HCT116 (cell line): ENCODE measurements around the gene SH3PXD2A. TPM values are rescaled to one million over a fixed set of nuclear protein-coding genes. Genes with fewer than 3 reads are reported as not detected.

Experiments
- ATAC-seq: fragments of 200-7000 bp; cut with Tn5 transposase; 2 replicates; pipeline ENCODE4 v1.9.1; 2020; ENCODE audit warnings: mild to moderate bottlenecking, moderate library complexity
- BruUV-seq: library from RNA; stranded (reverse); fragments of 400-500 nt; replicated peaks from 2 replicates; lab custom pipeline; 2021; lab: Mats Ljungman, UMichigan
- CTCF ChIA-PET: fragments of 300-600 bp; sonication (Branson Sonifier 250); formaldehyde crosslinking; loops from one replicate; lab custom pipeline; 2021; ENCODE audit warnings: antibody characterized with exemption; lab: Charles Lee
- POLR2A ChIA-PET: fragments of 300-600, 350-600 bp; sonication (Branson Sonifier 250); formaldehyde crosslinking; loops from one replicate; lab custom pipeline; 2021; ENCODE audit warnings: antibody characterized with exemption; lab: Charles Lee
- RAD21 ChIA-PET, 2 experiments: fragments of 300-600 bp; sonication (Branson Sonifier 250); formaldehyde crosslinking; loops; one replicate each; lab custom pipeline; 2023; ENCODE audit warnings: low total read pairs in 2 of 2; ENCODE audit not compliant: uncharacterized antibody in 2 of 2, unreplicated experiment in 2 of 2, low non-redundant PET in 1 of 2; lab: Charles Lee
- DNase-seq: peaks from one replicate; pipeline ENCODE4 v3.0.0-alpha.2; 2010; ENCODE audit warnings: low read depth, low spot score
- H2AFZ ChIP-seq: fragments of 200-600 bp; shearing (Covaris generic), sonication (generic); 2 replicates; pipeline ENCODE4 v1.6.1; 2017; ENCODE audit warnings: low read depth, mixed run types, mixed read lengths, antibody characterized with exemption, low read length; ENCODE audit not compliant: poor library complexity, severe bottlenecking
- H3K27ac ChIP-seq: 2 replicates; pipeline ENCODE4 v1.5.1; 2012; ENCODE audit warnings: low read depth, low read length
- H3K27me3 ChIP-seq: fragments of 200-600 bp; sonication (generic); 2 replicates; pipeline ENCODE4 v1.6.1; 2016; ENCODE audit warnings: mixed run types, low read length, mixed read lengths; ENCODE audit not compliant: insufficient read depth
- H3K36me3 ChIP-seq, 2 experiments: fragments of 200-500 bp in 1 of 2; fragments of 200-600 bp in 1 of 2; sonication (Bioruptor generic) in 1 of 2; sonication (generic) in 1 of 2; 2 replicates each; pipeline versions ENCODE4 v1.5.1 to v1.6.1; 2014 to 2016; ENCODE audit warnings: low read length in 2 of 2, inconsistent platforms in 1 of 2, mixed read lengths in 1 of 2, mixed run types in 1 of 2; ENCODE audit not compliant: insufficient read depth in 2 of 2, control insufficient read depth in 1 of 2
- H3K4me1 ChIP-seq, 2 experiments: fragments of 200-600 bp in 1 of 2; sonication (generic) in 1 of 2; 2 replicates each; pipeline versions ENCODE4 v1.5.1 to v1.6.1; 2012 to 2017; ENCODE audit warnings: low read length in 2 of 2, inconsistent platforms in 1 of 2, mild to moderate bottlenecking in 1 of 2, mixed read lengths in 1 of 2, mixed run types in 1 of 2, moderate library complexity in 1 of 2; ENCODE audit not compliant: insufficient read depth in 2 of 2, control insufficient read depth in 1 of 2
- H3K4me2 ChIP-seq: fragments of 200-600 bp; sonication (generic); 2 replicates; pipeline ENCODE4 v1.6.1; 2017; ENCODE audit warnings: mixed run types, low read length, mixed read lengths
- H3K4me3 ChIP-seq, 2 experiments: fragments of 200-600 bp in 1 of 2; sonication (generic) in 1 of 2; replicated peaks in 1 of 2; 2 replicates each; pipeline ENCODE4 v1.5.1; 2011 to 2016; ENCODE audit warnings: low read length in 2 of 2, control low read depth in 1 of 2, low read depth in 1 of 2, mild to moderate bottlenecking in 1 of 2, mixed read lengths in 1 of 2, mixed run types in 1 of 2
- H3K79me2 ChIP-seq: fragments of 200-600 bp; sonication (generic); 2 replicates; pipeline ENCODE4 v1.6.1; 2017; ENCODE audit warnings: mild to moderate bottlenecking, mixed run types, low read length, moderate library complexity, mixed read lengths; ENCODE audit not compliant: insufficient read depth
- H3K9ac ChIP-seq: fragments of 200-600 bp; sonication (generic); 2 replicates; pipeline ENCODE4 v1.6.1; 2016; ENCODE audit warnings: low read length, mixed read lengths
- H3K9me2 ChIP-seq: fragments of 200-600 bp; sonication (generic), shearing (Covaris generic); 2 replicates; pipeline ENCODE4 v1.6.1; 2017; ENCODE audit warnings: mixed run types, mild to moderate bottlenecking, moderate library complexity; ENCODE audit not compliant: insufficient read depth
- H3K9me3 ChIP-seq, 2 experiments: fragments of 200-500 bp in 1 of 2; fragments of 200-600 bp in 1 of 2; sonication (Bioruptor generic) in 1 of 2; sonication (generic) in 1 of 2; 2 replicates each; pipeline ENCODE4 v1.6.1; 2014 to 2017; ENCODE audit warnings: low read length in 2 of 2, mixed read lengths in 2 of 2, inconsistent platforms in 1 of 2, low read depth in 1 of 2, mild to moderate bottlenecking in 1 of 2, mixed run types in 1 of 2, moderate library complexity in 1 of 2; ENCODE audit not compliant: control insufficient read depth in 1 of 2, insufficient read depth in 1 of 2
- H4K20me1 ChIP-seq: fragments of 200-600 bp; sonication (generic), shearing (Covaris generic); 2 replicates; pipeline ENCODE4 v1.6.1; 2017; ENCODE audit warnings: mixed run types, mild to moderate bottlenecking, moderate library complexity; ENCODE audit not compliant: insufficient read depth
- RAD21 ChIP-seq: IDR thresholded peaks from 2 replicates; pipeline ENCODE4 v1.6.1; 2012; ENCODE audit warnings: low read depth, mild to moderate bottlenecking
- intact Hi-C: fragments of 100-400 bp; cut with micrococcal nuclease; formaldehyde crosslinking; loops from 2 replicates; pipeline ENCODE4 v1.10.0; 2022
- total RNA-seq: library from RNA; stranded (reverse); gene quantifications from one replicate; pipeline ENCODE4 v1.2.1, GENCODE V29; 2021; ENCODE audit not compliant: unreplicated experiment
- TF ChIP-seq, protein P1 (sequence below): IDR thresholded peaks from 2 replicates; pipeline ENCODE4 v1.6.1; 2012; ENCODE audit warnings: low read depth

SH3PXD2A gene
- total RNA-seq, 1 experiment from 2014 or later: 8.7 TPM

DNA sequence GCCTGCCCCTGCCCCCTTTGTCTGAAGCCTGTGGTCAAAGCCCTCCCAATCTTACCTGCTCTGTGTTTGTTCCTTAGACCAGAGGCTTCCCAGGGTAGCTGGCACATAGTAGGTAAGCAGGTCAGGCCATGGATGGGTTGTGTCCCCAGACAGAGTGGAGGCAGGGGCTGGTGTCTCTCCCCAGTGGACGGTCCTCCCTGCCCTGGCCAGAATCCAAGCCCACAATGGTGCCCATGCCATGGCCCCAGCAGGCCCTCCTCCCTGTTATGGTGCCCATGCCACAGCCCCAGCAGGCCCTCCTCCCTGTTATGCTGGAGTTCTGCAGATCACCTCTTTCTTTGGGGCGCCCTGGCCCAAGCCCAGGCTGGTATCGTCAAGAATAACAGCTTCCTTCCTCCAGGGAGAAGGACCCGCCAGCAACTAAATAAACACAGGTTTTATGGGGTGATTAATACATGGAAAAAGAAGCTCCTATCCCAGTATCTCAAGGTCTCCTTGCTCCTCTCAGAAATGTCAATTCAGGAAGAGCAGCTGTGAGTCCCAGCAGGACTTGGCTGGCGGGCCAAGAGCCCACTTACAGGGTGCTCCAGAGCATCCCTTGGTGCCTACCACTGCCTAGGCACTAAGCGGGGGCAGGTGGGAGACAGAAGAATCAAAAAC, 279.8 kb downstream of the SH3PXD2A start:
- intact Hi-C loops: no loop called here
- Histone ChIP-seq H3K4me1 (peaks cover 0 to 11% of the 10 kb centered on the region in 2 experiments; a peak in 1 of 4 replicates), H3K4me3 (no peak overlapping the region), H3K9ac (no peak overlapping the region), H3K36me3 (no peaks in the 10 kb centered on the region), H3K9me3 (no peaks in the 10 kb centered on the region), H3K9me2 (no peaks in the 10 kb centered on the region), H3K27me3 (no peaks in the 10 kb centered on the region), H3K79me2 (no peaks in the 10 kb centered on the region), H4K20me1 (no peaks in the 10 kb centered on the region), H3K4me2 (no peak overlapping the region), H2AFZ (no peak overlapping the region), H3K27ac (no peak overlapping the region)
- ChIA-PET POLR2A (no interaction called here), CTCF (no interaction called here), RAD21 (no interaction called here)
- TF ChIP-seq, protein P1, sequence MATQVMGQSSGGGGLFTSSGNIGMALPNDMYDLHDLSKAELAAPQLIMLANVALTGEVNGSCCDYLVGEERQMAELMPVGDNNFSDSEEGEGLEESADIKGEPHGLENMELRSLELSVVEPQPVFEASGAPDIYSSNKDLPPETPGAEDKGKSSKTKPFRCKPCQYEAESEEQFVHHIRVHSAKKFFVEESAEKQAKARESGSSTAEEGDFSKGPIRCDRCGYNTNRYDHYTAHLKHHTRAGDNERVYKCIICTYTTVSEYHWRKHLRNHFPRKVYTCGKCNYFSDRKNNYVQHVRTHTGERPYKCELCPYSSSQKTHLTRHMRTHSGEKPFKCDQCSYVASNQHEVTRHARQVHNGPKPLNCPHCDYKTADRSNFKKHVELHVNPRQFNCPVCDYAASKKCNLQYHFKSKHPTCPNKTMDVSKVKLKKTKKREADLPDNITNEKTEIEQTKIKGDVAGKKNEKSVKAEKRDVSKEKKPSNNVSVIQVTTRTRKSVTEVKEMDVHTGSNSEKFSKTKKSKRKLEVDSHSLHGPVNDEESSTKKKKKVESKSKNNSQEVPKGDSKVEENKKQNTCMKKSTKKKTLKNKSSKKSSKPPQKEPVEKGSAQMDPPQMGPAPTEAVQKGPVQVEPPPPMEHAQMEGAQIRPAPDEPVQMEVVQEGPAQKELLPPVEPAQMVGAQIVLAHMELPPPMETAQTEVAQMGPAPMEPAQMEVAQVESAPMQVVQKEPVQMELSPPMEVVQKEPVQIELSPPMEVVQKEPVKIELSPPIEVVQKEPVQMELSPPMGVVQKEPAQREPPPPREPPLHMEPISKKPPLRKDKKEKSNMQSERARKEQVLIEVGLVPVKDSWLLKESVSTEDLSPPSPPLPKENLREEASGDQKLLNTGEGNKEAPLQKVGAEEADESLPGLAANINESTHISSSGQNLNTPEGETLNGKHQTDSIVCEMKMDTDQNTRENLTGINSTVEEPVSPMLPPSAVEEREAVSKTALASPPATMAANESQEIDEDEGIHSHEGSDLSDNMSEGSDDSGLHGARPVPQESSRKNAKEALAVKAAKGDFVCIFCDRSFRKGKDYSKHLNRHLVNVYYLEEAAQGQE: no peak
- no peak for TF ChIP-seq RAD21
- BruUV-seq: no TSS peak
- DNase-seq (no peak), ATAC-seq (no peak)
